HG03558 (cell line): ENCODE results near the gene DIS3L2.
"Not testable (repeated sequence)": the region's sequence is repeated elsewhere in the genome, so short reads cannot be mapped to it uniquely, and the experiment has no call there.

Experiments
- ATAC-seq: cut with Tn5 transposase; IDR thresholded peaks from one replicate; pipeline ENCODE4 v1.9.1; 2021; ENCODE audit warnings: moderate number of reproducible peaks; ENCODE audit not compliant: unreplicated experiment; ENCODE audit errors: extremely low read depth

Gene DIS3L2

GRCh38 chr2:232103140-232103737 is 141.7 kb downstream of the DIS3L2 start:
- ATAC-seq: no peak

GRCh38 chr2:232104076-232104646 is 142.6 kb downstream of the DIS3L2 start:
- ATAC-seq: no peak

GRCh38 chr2:232111551-232111950 is 150.0 kb downstream of the DIS3L2 start:
- ATAC-seq: no peak

GRCh38 chr2:232113821-232114220 is 152.3 kb downstream of the DIS3L2 start:
- ATAC-seq: no peak

- ATAC-seq: not testable (repeated sequence)
These were observed 154.3 kb downstream of the DIS3L2 start for GRCh38 chr2:232115728-232116361.

- ATAC-seq: no peak
These were observed 155.3 kb downstream of the DIS3L2 start for GRCh38 chr2:232116852-232117251.

- ATAC-seq: no peak
These were observed 155.9 kb downstream of the DIS3L2 start for GRCh38 chr2:232117413-232117812.

GRCh38 chr2:232120911-232121310 is 159.4 kb downstream of the DIS3L2 start:
- ATAC-seq: no peak

GRCh38 chr2:232124309-232124708 is 162.8 kb downstream of the DIS3L2 start:
- no peak for ATAC-seq

- ATAC-seq: no peak
These were observed 165.0 kb downstream of the DIS3L2 start for GRCh38 chr2:232126301-232127099.

GRCh38 chr2:232129483-232129882 is 168.0 kb downstream of the DIS3L2 start:
- no peak for ATAC-seq

- no peak for ATAC-seq
These were observed 170.7 kb downstream of the DIS3L2 start for GRCh38 chr2:232132181-232132580.

- ATAC-seq: no peak
These were observed 171.6 kb downstream of the DIS3L2 start for GRCh38 chr2:232133078-232133477.

GRCh38 chr2:232134939-232135338 is 173.4 kb downstream of the DIS3L2 start:
- no peak for ATAC-seq

GRCh38 chr2:232137356-232138147 is 176.0 kb downstream of the DIS3L2 start:
- ATAC-seq: no peak

GRCh38 chr2:232138441-232138840 is 176.9 kb downstream of the DIS3L2 start:
- no peak for ATAC-seq

- ATAC-seq: no peak
These were observed 177.7 kb downstream of the DIS3L2 start for GRCh38 chr2:232139171-232139594.

GRCh38 chr2:232139786-232140562 is 178.5 kb downstream of the DIS3L2 start:
- ATAC-seq: no peak

GRCh38 chr2:232141591-232141990 is 180.1 kb downstream of the DIS3L2 start:
- no peak for ATAC-seq
